T-helper 2 cell (primary cell): ENCODE data around the gene SLC6A3.
"Not testable (repeated sequence)": the region's sequence is repeated elsewhere in the genome, so short reads cannot be mapped to it uniquely, and the experiment has no call there.

Experiments used
- DNase-seq, 5 experiments: peaks; one replicate each; pipeline versions ENCODE4 v3.0.0 to v3.0.0-alpha.2; 2012 to 2022

The SLC6A3 gene

GRCh38 chr5:1464096-1464446, 18.8 kb upstream of the SLC6A3 start:
- peak in 1 of 5 experiments; percentile 3 for DNase-seq

- peak in 1 of 5 experiments; percentile 6 for DNase-seq
These were observed 18.3 kb upstream of the SLC6A3 start for GRCh38 chr5:1463326-1464095.

GRCh38 chr5:1462358-1462757, 17.1 kb upstream of the SLC6A3 start:
- peak in 1 of 5 experiments; percentile 1 for DNase-seq

- no peak for DNase-seq
These were observed 16.2 kb upstream of the SLC6A3 start for GRCh38 chr5:1461396-1461795.

- no peak for DNase-seq
These were observed 14.9 kb upstream of the SLC6A3 start for GRCh38 chr5:1460054-1460682.

GRCh38 chr5:1459435-1459834, 14.2 kb upstream of the SLC6A3 start:
- not testable (repeated sequence) for DNase-seq

GRCh38 chr5:1456110-1456881, 11.1 kb upstream of the SLC6A3 start:
- DNase-seq = not testable (repeated sequence)

- no peak for DNase-seq
These were observed 8.4 kb upstream of the SLC6A3 start for GRCh38 chr5:1453613-1454012.

GRCh38 chr5:1449081-1449630, 3.9 kb upstream of the SLC6A3 start:
- no peak for DNase-seq

- DNase-seq = peak in 1 of 5 experiments; percentile 12
These were observed 3.3 kb upstream of the SLC6A3 start for GRCh38 chr5:1448511-1449011.

- peak in 1 of 5 experiments; percentile 19 for DNase-seq
These were observed 2.6 kb upstream of the SLC6A3 start for GRCh38 chr5:1447671-1448361.

- no peak for DNase-seq
These were observed 1.5 kb upstream of the SLC6A3 start for GRCh38 chr5:1446602-1447343.

- no peak for DNase-seq
These were observed 705 bp upstream of the SLC6A3 start for GRCh38 chr5:1445689-1446601.

GRCh38 chr5:1444361-1445189, 665 bp downstream of the SLC6A3 start:
- DNase-seq = no peak

GRCh38 chr5:1443991-1444360, 1.3 kb downstream of the SLC6A3 start:
- DNase-seq = no peak

- no peak for DNase-seq
These were observed 2.1 kb downstream of the SLC6A3 start for GRCh38 chr5:1443171-1443570.

- no peak for DNase-seq
These were observed 2.8 kb downstream of the SLC6A3 start for GRCh38 chr5:1442222-1443145.

- DNase-seq = no peak
These were observed 3.9 kb downstream of the SLC6A3 start for GRCh38 chr5:1441166-1441865.
